Lung (tissue), 12 donors: ENCODE results near the gene TPSD1. TPM values are rescaled to one million over a fixed set of nuclear protein-coding genes. Genes with fewer than 3 reads are reported as not detected.

Experiments
- ATAC-seq: fragments of 200-7000 bp; cut with Tn5 transposase; one replicate; pipeline ENCODE4 v1.9.1; 2020; ENCODE audit warnings: moderate number of reproducible peaks; ENCODE audit not compliant: insufficient read depth, low FRiP score
- DNase-seq, 3 donors: peaks; one replicate each; pipeline ENCODE4 v3.0.0-alpha.2; 2013 to 2017
- H3K27ac ChIP-seq, 2 donors: one replicate each; pipeline ENCODE4 v1.5.1; 2013; ENCODE audit warnings: mild to moderate bottlenecking in 2 of 2, moderate library complexity in 2 of 2, control low read depth in 1 of 2, inconsistent platforms in 1 of 2, low read depth in 1 of 2, low read length in 1 of 2
- H3K27me3 ChIP-seq, 3 donors: one replicate each; pipeline ENCODE4 v1.5.1; 2013; ENCODE audit warnings: low read length in 2 of 3; ENCODE audit not compliant: control insufficient read depth in 3 of 3, insufficient read depth in 3 of 3
- H3K36me3 ChIP-seq, 4 donors: one replicate each; pipeline ENCODE4 v1.5.1; 2013; ENCODE audit warnings: low read length in 4 of 4, mild to moderate bottlenecking in 1 of 4, moderate library complexity in 1 of 4; ENCODE audit not compliant: control insufficient read depth in 4 of 4, insufficient read depth in 4 of 4
- H3K4me1 ChIP-seq, 5 donors: one replicate each; pipeline ENCODE4 v1.5.1; 2013; ENCODE audit warnings: low read length in 5 of 5, mild to moderate bottlenecking in 2 of 5, moderate library complexity in 1 of 5; ENCODE audit not compliant: control insufficient read depth in 5 of 5, insufficient read depth in 5 of 5
- H3K4me3 ChIP-seq: one replicate; pipeline ENCODE4 v1.5.1; 2013; ENCODE audit warnings: mild to moderate bottlenecking, control low read depth, moderate library complexity
- H3K9ac ChIP-seq, 2 donors: one replicate each; pipeline ENCODE4 v1.5.1; 2013; ENCODE audit warnings: low read length in 2 of 2, control low read depth in 1 of 2; ENCODE audit not compliant: insufficient read depth in 1 of 2
- H3K9me3 ChIP-seq, 4 donors: one replicate each; pipeline ENCODE4 v1.5.1; 2013; ENCODE audit warnings: low read length in 3 of 4, mild to moderate bottlenecking in 1 of 4, moderate library complexity in 1 of 4; ENCODE audit not compliant: control insufficient read depth in 4 of 4, insufficient read depth in 3 of 4
- CTCF ChIP-seq: IDR thresholded peaks from 2 replicates; pipeline ENCODE4 v1.5.1; 2012; ENCODE audit warnings: mild to moderate bottlenecking; ENCODE audit errors: control extremely low read depth, extremely low read depth
- WGBS, 2 donors: extraction: QIAGEN DNeasy Blood & Tissue Kit; methylation state at CpG; one replicate each; pipeline ENCODE4 v1.1.7; 2013; 5-methylcytosine and 5-hydroxymethylcytosine counted together
- polyA plus RNA-seq, 2 donors: library from polyadenylated mRNA; stranded (reverse); fragments of 200-250 nt; gene quantifications; one replicate each; pipeline ENCODE4 v1.2.1, GENCODE V29; 2013
- total RNA-seq, 2 donors: library from RNA; depleted of rRNA in 1 of 2; stranded (reverse); fragments of >200 nt in 1 of 2; gene quantifications; one replicate each; pipeline ENCODE4 v1.2.1, GENCODE V29; 2014 to 2021
- donor health status: control.
- donor health status: control.
- donor health status: Bipolar disorder and iron deficiency.
- donor health status: healthy.
- donor health status: DM: yes; HTN: yes; CAD: no.

The TPSD1 gene
- total and polyA plus RNA-seq, 4 donors = 0.54 to 7.0 (median 2.9) TPM; not detected in 1

DNA sequence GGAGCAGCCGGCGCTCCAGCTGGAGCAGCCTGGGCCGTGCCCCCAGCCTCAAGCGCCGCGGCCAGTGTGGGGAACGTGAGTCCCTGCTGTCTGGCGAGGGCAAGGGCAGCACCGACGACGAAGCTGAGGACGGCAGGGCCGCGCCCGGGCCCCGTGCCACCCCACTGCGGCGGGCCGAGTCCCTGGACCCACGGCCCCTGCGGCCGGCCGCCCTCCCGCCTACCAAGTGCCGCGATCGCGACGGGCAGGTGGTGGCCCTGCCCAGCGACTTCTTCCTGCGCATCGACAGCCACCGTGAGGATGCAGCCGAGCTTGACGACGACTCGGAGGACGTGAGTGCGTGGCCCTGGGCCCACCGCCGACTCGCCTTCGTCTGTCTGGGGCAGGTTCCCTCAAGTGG is 46.8 kb upstream of the TPSD1 start:
- Histone ChIP-seq H3K9me3 (peaks cover 0 to 3% (median 0%) of the 10 kb centered on the region in 4 donors), H3K27me3 (no peaks in the 10 kb centered on the region), H3K4me1 (no peaks in the 10 kb centered on the region), H3K36me3 (peaks cover 0 to 1% (median 0%) of the 10 kb centered on the region in 4 donors), H3K9ac (no peak overlapping the region), H3K27ac (no peak overlapping the region), H3K4me3 (no peak overlapping the region)
- no peak for ATAC-seq
- no peak for DNase-seq
- 92 to 94% methylated on average over 43 of the region's 43 CpGs for WGBS, 2 donors
- TF ChIP-seq CTCF = no peak

DNA sequence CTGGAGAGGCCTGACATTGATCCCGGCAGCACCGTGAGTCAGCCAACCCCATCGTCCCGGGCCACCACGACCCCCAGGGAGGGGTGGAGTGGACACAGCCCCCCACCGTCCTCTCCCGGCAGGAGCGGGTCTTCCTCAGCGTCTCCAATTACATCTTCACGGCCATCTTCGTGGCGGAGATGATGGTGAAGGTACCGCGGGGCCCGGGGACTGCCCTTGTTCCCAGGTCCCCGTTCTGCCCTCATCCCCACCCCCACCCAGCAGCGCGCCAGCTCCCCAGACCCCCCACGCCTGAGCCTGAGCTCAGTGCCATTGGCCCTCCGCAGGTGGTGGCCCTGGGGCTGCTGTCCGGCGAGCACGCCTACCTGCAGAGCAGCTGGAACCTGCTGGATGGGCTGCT is 45.4 kb upstream of the TPSD1 start:
- Histone ChIP-seq H3K4me3 (no peak overlapping the region), H3K27me3 (no peaks in the 10 kb centered on the region), H3K9me3 (no peaks in the 10 kb centered on the region), H3K4me1 (no peaks in the 10 kb centered on the region), H3K27ac (no peak overlapping the region), H3K36me3 (peaks cover 0 to 1% (median 0%) of the 10 kb centered on the region in 4 donors), H3K9ac (no peak overlapping the region)
- no peak for DNase-seq
- no peak for TF ChIP-seq CTCF
- 85 to 94% methylated on average over 23 of the region's 23 CpGs for WGBS, 2 donors
- ATAC-seq = no peak

DNA sequence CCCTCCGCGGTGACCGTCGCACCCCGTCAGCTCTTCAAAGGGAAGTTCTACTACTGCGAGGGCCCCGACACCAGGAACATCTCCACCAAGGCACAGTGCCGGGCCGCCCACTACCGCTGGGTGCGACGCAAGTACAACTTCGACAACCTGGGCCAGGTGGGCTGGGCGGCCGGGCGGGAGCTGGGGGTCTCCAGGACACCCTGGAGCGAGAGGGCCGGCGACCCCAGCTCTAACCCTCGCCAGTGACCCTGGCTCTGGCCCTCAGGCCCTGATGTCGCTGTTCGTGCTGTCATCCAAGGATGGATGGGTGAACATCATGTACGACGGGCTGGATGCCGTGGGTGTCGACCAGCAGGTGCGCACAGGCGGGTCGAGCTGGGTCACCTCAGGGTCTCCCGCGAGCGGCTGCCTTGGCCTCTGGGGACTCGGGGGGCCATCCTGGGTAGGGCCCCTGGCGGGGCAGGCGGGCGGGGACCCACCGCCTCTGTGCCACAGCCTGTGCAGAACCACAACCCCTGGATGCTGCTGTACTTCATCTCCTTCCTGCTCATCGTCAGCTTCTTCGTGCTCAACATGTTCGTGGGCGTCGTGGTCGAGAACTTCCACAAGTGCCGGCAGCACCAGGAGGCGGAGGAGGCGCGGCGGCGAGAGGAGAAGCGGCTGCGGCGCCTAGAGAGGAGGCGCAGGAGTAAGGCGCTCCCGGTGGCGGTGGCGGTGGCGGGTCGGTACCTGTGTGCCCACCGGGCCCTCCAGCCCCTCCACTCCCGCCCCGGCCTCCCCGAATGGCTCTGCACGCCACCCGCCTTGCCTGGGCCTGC is 44.2 kb upstream of the TPSD1 start:
- DNase-seq (no peak), ATAC-seq (no peak)
- WGBS, 2 donors = 89 to 91% methylated on average over 52 to 65 of the region's 65 CpGs
- TF ChIP-seq CTCF = no peak
- Histone ChIP-seq H3K4me3 (no peak overlapping the region), H3K9me3 (no peaks in the 10 kb centered on the region), H3K4me1 (no peaks in the 10 kb centered on the region), H3K27me3 (no peaks in the 10 kb centered on the region), H3K9ac (no peak overlapping the region), H3K36me3 (peaks cover 0 to 1% (median 0%) of the 10 kb centered on the region in 4 donors), H3K27ac (no peak overlapping the region)
